OCI-LY1 (cell line): Measurements from ENCODE around the gene ITGB7.

Source experiments
- EZH2 ChIP-seq: fragments of 200-600 bp; sonication (generic), shearing (Covaris generic); IDR thresholded peaks from 2 replicates; pipeline ENCODE4 v1.8.0; 2017; ENCODE audit warnings: borderline replicate concordance, mixed run types, mild to moderate bottlenecking, antibody characterized with exemption, low read length, moderate library complexity, mixed read lengths
- TF ChIP-seq, protein P1 (sequence below): fragments of 200-600 bp; sonication (generic), shearing (Covaris generic); IDR thresholded peaks from 2 replicates; pipeline ENCODE4 v1.5.1; 2017; ENCODE audit warnings: mild to moderate bottlenecking, antibody characterized with exemption, low read length, moderate library complexity, mixed read lengths

DNA sequence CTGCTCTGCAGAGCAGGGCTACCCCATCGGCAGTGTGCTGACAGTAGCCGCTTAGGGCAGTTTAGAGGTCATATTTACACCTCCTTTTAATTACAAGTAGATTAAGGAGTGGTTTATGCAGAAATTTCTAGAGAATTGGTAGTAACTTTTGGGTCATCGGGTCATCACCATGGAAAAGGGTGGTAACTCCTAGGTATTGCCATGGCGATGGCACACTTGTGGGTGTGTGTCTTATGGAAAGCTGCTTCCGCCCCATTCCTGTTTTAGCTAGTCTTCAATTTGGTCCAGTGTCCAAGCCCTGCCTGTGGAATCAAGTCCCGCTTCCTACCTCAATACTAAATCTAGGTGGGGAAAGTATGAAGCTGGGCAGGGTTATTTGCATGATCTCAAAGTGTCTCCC, 56.0 kb downstream of the ITGB7 start:
- TF ChIP-seq, protein P1, sequence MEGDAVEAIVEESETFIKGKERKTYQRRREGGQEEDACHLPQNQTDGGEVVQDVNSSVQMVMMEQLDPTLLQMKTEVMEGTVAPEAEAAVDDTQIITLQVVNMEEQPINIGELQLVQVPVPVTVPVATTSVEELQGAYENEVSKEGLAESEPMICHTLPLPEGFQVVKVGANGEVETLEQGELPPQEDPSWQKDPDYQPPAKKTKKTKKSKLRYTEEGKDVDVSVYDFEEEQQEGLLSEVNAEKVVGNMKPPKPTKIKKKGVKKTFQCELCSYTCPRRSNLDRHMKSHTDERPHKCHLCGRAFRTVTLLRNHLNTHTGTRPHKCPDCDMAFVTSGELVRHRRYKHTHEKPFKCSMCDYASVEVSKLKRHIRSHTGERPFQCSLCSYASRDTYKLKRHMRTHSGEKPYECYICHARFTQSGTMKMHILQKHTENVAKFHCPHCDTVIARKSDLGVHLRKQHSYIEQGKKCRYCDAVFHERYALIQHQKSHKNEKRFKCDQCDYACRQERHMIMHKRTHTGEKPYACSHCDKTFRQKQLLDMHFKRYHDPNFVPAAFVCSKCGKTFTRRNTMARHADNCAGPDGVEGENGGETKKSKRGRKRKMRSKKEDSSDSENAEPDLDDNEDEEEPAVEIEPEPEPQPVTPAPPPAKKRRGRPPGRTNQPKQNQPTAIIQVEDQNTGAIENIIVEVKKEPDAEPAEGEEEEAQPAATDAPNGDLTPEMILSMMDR = no peak
- TF ChIP-seq EZH2 = no peak
